ENCODE data around the gene LRRFIP2. TPM values are rescaled to one million over a fixed set of nuclear protein-coding genes. Genes with fewer than 3 reads are reported as not detected.

LRRFIP2 gene
- total RNA-seq, 1 donor from 2014 or later, result 50.7 TPM

DNA sequence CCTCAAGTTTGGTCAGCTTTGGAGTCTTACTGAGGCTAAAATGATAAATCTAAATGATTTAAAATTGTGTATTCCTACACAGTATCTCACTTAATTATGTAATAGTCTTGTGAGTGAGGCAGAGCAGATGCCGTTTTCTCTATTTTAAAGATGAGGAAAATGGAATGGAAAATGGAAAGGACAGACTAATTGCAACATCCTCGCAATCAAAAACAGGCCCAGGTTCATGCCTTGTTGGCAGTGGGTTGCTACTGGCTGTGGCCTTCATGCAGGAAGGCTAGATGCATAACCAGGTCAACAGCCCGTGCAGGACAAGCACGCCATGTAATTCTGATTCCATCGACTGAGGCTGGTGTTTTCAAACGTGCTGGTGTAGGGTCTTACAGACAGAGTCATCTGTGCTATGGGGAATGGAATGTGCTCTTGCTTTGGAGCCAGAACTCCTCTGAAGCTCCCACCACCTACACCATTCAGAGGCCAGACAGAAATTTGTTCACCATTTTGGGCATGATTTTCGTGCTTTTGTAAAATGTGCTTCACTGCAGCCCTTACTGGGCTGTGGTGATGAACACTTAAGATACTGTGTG is 143.2 kb downstream of the LRRFIP2 start:
- TF ChIP-seq, protein P1, sequence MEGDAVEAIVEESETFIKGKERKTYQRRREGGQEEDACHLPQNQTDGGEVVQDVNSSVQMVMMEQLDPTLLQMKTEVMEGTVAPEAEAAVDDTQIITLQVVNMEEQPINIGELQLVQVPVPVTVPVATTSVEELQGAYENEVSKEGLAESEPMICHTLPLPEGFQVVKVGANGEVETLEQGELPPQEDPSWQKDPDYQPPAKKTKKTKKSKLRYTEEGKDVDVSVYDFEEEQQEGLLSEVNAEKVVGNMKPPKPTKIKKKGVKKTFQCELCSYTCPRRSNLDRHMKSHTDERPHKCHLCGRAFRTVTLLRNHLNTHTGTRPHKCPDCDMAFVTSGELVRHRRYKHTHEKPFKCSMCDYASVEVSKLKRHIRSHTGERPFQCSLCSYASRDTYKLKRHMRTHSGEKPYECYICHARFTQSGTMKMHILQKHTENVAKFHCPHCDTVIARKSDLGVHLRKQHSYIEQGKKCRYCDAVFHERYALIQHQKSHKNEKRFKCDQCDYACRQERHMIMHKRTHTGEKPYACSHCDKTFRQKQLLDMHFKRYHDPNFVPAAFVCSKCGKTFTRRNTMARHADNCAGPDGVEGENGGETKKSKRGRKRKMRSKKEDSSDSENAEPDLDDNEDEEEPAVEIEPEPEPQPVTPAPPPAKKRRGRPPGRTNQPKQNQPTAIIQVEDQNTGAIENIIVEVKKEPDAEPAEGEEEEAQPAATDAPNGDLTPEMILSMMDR (IDR thresholded peaks at IDR 0.05), result no peak
- no peaks in the 10 kb centered on the region for H3K27me3 Mint-ChIP-seq (ENCODE audit: low read depth)
- peaks cover 40% of the 10 kb centered on the region for H3K36me3 Mint-ChIP-seq (ENCODE audit: low read depth)

DNA sequence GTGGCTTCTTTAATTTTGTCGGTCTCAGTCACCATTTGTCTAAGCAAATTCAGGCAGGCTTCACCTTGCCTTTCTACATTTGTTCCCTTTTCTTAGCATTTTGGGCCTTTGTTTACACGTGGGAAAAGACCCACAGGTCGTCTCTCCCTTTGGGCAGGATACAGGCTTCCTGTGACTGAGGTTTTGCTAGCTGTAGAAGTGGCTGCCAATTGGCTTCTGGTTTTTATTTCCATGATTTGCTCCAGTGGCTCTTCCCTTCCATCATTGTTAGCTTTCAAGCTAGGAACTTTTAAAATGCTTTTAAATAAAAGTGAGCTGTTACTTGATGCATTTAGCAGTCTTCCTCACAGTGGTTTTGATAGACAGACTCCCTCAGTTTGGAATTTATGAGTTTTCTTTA is 143.8 kb downstream of the LRRFIP2 start:
- no peak for DNase-seq (ENCODE audit: low spot score)
- Mint-ChIP-seq H3K4me3 (ENCODE audit: unreplicated experiment) (no peak overlapping the region), H3K9me3 (ENCODE audit: low read depth) (peaks cover 13% of the 10 kb centered on the region), H3K4me1 (ENCODE audit: low read depth) (peaks cover 19% of the 10 kb centered on the region), H3K27me3 (ENCODE audit: low read depth) (no peaks in the 10 kb centered on the region), H3K36me3 (ENCODE audit: low read depth) (peaks cover 37% of the 10 kb centered on the region), H3K27ac (ENCODE audit: unreplicated experiment) (peak overlapping the region; percentile 22)
- TF ChIP-seq, protein P1 (IDR thresholded peaks at IDR 0.05), result no peak

More for the DNA sequence above, 143.2 kb downstream of the LRRFIP2 start:
- Mint-ChIP-seq H3K27ac (ENCODE audit: unreplicated experiment) (no peak overlapping the region), H3K9me3 (ENCODE audit: low read depth) (peaks cover 15% of the 10 kb centered on the region), H3K4me1 (ENCODE audit: low read depth) (peaks cover 16% of the 10 kb centered on the region), H3K4me3 (ENCODE audit: unreplicated experiment) (no peak overlapping the region)
- no peak for DNase-seq (ENCODE audit: low spot score)

- peaks cover 30% of the 10 kb centered on the region for H3K36me3 Mint-ChIP-seq (ENCODE audit: low read depth)
Measured at GRCh38 chr3:37029516-37030163, 144.7 kb downstream of the LRRFIP2 start.

GRCh38 chr3:37029111-37029510 is 145.3 kb downstream of the LRRFIP2 start:
- Mint-ChIP-seq H3K27ac (ENCODE audit: unreplicated experiment) (no peak overlapping the region), H3K9me3 (ENCODE audit: low read depth) (peaks cover 11% of the 10 kb centered on the region), H3K36me3 (ENCODE audit: low read depth) (peaks cover 32% of the 10 kb centered on the region), H3K4me1 (ENCODE audit: low read depth) (peaks cover 19% of the 10 kb centered on the region), H3K4me3 (ENCODE audit: unreplicated experiment) (no peak overlapping the region), H3K27me3 (ENCODE audit: low read depth) (no peaks in the 10 kb centered on the region)
- DNase-seq (ENCODE audit: low spot score), result no peak
- TF ChIP-seq, protein P1 (IDR thresholded peaks at IDR 0.05), result no peak

More at GRCh38 chr3:37029516-37030163, 144.7 kb downstream of the LRRFIP2 start:
- Mint-ChIP-seq H3K4me3 (ENCODE audit: unreplicated experiment) (no peak overlapping the region), H3K27me3 (ENCODE audit: low read depth) (no peaks in the 10 kb centered on the region), H3K27ac (ENCODE audit: unreplicated experiment) (no peak overlapping the region), H3K9me3 (ENCODE audit: low read depth) (peaks cover 9% of the 10 kb centered on the region), H3K4me1 (ENCODE audit: low read depth) (peaks cover 19% of the 10 kb centered on the region)
- DNase-seq (ENCODE audit: low spot score), result no peak
- TF ChIP-seq, protein P1 (IDR thresholded peaks at IDR 0.05), result no peak

GRCh38 chr3:37028329-37028728 is 146.1 kb downstream of the LRRFIP2 start:
- TF ChIP-seq, protein P1 (IDR thresholded peaks at IDR 0.05), result no peak
- H3K36me3 Mint-ChIP-seq (ENCODE audit: low read depth), result peaks cover 30% of the 10 kb centered on the region
- no peak overlapping the region for H3K4me3 Mint-ChIP-seq (ENCODE audit: unreplicated experiment)
- peaks cover 19% of the 10 kb centered on the region for H3K4me1 Mint-ChIP-seq (ENCODE audit: low read depth)
- no peaks in the 10 kb centered on the region for H3K27me3 Mint-ChIP-seq (ENCODE audit: low read depth)
- peaks cover 8% of the 10 kb centered on the region for H3K9me3 Mint-ChIP-seq (ENCODE audit: low read depth)
- DNase-seq (ENCODE audit: low spot score), result no peak
- no peak overlapping the region for H3K27ac Mint-ChIP-seq (ENCODE audit: unreplicated experiment)

Data from chondrocyte (in vitro differentiated cells).